ENCODE measurements around the gene DOHH. TPM values are rescaled to one million over a fixed set of nuclear protein-coding genes. Genes with fewer than 3 reads are reported as not detected.

DOHH gene
- total RNA-seq, 4 donors from 2014 or later, result 15.3 to 59.5 (median 42.8) TPM

DNA sequence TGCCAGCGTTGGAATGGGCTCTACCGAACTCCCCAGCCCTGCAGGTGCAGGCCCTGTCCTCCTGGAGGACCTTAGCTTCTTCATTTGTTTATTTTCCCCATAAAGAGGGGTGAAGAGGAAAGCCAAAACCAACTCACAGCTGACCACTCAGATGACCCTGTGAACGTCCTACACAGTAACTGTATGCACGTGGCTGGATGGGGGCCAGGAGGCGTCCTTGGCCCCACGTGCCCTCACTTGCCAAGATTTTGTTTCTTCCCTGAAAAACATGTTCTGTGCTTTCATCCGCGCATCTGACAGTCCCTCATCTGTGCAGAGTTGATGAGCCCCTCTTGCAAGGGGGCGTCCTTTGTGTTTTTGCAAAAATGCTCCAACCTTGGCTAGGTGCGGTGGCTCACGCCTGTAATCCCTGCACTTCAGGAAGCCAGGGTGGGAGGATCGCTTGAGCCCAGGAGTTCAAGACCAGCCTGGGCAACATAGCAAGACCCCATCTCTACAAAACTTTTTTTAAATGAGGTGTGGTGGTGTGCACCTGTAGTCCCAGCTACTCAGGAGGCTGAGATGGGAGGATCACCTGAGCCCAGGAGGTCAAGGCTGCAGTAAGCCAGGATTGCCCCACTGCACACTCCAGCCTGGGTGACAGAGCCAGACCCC, 33.2 kb upstream of the DOHH start:
- Histone ChIP-seq H3K27me3 (no peaks in the 10 kb centered on the region), H3K4me3 (no peak overlapping the region), H3K36me3 (peaks cover 0 to 52% of the 10 kb centered on the region in 2 donors), H3K4me1 (no peaks in the 10 kb centered on the region), H3K27ac (no peak overlapping the region), H3K9me3 (no peaks in the 10 kb centered on the region)
- TF ChIP-seq POLR2A (IDR thresholded peaks at IDR 0.05), result no peak
- TF ChIP-seq, protein P1, sequence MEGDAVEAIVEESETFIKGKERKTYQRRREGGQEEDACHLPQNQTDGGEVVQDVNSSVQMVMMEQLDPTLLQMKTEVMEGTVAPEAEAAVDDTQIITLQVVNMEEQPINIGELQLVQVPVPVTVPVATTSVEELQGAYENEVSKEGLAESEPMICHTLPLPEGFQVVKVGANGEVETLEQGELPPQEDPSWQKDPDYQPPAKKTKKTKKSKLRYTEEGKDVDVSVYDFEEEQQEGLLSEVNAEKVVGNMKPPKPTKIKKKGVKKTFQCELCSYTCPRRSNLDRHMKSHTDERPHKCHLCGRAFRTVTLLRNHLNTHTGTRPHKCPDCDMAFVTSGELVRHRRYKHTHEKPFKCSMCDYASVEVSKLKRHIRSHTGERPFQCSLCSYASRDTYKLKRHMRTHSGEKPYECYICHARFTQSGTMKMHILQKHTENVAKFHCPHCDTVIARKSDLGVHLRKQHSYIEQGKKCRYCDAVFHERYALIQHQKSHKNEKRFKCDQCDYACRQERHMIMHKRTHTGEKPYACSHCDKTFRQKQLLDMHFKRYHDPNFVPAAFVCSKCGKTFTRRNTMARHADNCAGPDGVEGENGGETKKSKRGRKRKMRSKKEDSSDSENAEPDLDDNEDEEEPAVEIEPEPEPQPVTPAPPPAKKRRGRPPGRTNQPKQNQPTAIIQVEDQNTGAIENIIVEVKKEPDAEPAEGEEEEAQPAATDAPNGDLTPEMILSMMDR (IDR thresholded peaks at IDR 0.05 in 4 of 5, conservative IDR thresholded peaks at IDR 0.05 in 1 of 5), result no peak
- intact Hi-C loops (cut with DNase I; ENCODE audit: low total_unique reads) (no loop called here), in situ Hi-C loops (cut with MboI; ENCODE audit: low sequenced_read_pairs in 4 of 4) (no loop called here)
- DNase-seq (no peak), ATAC-seq (no peak)

DNA sequence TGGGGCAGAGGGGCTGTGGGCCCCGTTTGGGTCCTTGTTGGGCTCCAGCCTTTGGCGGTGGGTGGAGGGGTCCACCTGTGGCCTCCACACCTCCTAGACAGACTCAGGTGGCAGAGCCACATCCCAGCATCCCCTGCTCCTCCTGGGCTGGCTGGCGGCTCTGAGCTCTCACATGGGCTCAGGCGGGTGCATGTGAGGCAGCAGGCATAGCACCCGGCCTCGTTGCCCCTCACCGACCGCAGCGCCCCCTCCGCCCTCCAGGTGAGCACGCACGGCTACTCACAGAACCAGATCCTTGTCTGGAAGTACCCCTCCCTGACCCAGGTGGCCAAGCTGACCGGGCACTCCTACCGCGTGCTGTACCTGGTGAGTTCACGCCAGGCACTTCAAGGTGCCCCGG, 32.6 kb upstream of the DOHH start:
- H3K9me3 ChIP-seq, result no peaks in the 10 kb centered on the region
- H3K27me3 ChIP-seq, result no peaks in the 10 kb centered on the region
- intact Hi-C loops (cut with DNase I; ENCODE audit: low total_unique reads) (no loop called here), in situ Hi-C loops (cut with MboI; ENCODE audit: low sequenced_read_pairs in 4 of 4) (no loop called here)
- no peak for TF ChIP-seq POLR2A (IDR thresholded peaks at IDR 0.05)
- TF ChIP-seq, protein P1 (IDR thresholded peaks at IDR 0.05 in 4 of 5, conservative IDR thresholded peaks at IDR 0.05 in 1 of 5), result no peak
- ATAC-seq (no peak), DNase-seq (no peak)
- H3K27ac ChIP-seq, result no peak overlapping the region
- H3K4me3 ChIP-seq, result no peak overlapping the region
- H3K4me1 ChIP-seq, result no peaks in the 10 kb centered on the region
- peaks cover 0 to 54% of the 10 kb centered on the region in 2 donors for H3K36me3 ChIP-seq

DNA sequence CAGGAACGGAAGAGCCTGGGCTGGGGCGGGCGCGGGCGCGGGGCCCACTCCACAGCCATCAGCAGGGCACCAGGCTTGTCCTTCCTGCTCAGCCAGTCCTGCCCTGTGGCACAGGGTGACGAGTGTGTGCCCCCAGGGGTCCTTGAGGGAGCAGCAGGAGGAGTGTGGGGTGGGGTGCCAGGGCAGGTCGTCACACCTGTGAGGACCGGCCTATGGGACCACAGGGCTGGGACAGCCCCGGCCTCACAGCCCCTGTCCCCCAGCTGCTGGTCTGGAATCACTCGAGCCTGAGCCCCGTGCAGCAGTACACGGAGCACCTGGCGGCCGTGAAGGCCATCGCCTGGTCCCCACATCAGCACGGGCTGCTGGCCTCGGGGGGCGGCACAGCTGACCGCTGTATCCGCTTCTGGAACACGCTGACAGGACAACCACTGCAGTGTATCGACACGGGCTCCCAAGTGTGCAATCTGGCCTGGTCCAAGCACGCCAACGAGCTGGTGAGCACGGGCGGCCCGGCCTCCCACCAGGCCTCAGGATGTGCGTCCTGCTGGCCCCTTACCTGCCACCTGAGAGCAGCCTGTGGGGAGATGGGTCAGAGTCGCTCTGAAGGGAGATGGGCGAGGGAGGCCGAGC, 31.8 kb upstream of the DOHH start:
- no peak for DNase-seq
- H3K27ac ChIP-seq, result no peak overlapping the region
- no peak for ATAC-seq
- intact Hi-C loops (cut with DNase I; ENCODE audit: low total_unique reads) (no loop called here), in situ Hi-C loops (cut with MboI; ENCODE audit: low sequenced_read_pairs in 4 of 4) (no loop called here)
- peaks cover 0 to 61% of the 10 kb centered on the region in 2 donors for H3K36me3 ChIP-seq
- no peaks in the 10 kb centered on the region for H3K9me3 ChIP-seq
- no peak for TF ChIP-seq POLR2A (IDR thresholded peaks at IDR 0.05)
- TF ChIP-seq, protein P1 (IDR thresholded peaks at IDR 0.05 in 4 of 5, conservative IDR thresholded peaks at IDR 0.05 in 1 of 5), result no peak
- H3K4me3 ChIP-seq, result no peak overlapping the region
- no peaks in the 10 kb centered on the region for H3K27me3 ChIP-seq
- no peaks in the 10 kb centered on the region for H3K4me1 ChIP-seq

DNA sequence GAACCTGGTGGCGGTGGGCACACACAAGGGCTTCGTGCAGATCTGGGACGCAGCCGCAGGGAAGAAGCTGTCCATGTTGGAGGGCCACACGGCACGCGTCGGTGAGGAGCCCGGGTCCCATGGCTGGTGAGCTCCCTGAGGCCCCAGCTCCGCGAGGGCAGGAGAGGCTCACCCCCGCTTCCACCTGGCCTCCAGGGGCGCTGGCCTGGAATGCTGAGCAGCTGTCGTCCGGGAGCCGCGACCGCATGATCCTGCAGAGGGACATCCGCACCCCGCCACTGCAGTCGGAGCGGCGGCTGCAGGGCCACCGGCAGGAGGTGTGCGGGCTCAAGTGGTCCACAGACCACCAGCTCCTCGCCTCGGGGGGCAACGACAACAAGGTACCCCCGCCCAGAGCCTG, 31.2 kb upstream of the DOHH start:
- ATAC-seq, result no peak
- peaks cover 0 to 67% of the 10 kb centered on the region in 2 donors for H3K36me3 ChIP-seq

More for the DNA sequence above, 31.2 kb upstream of the DOHH start:
- H3K27ac ChIP-seq, result no peak overlapping the region
- in situ Hi-C loops (cut with MboI; ENCODE audit: low sequenced_read_pairs in 4 of 4) (no loop called here), intact Hi-C loops (cut with DNase I; ENCODE audit: low total_unique reads) (no loop called here)
- H3K4me1 ChIP-seq, result no peaks in the 10 kb centered on the region
- H3K9me3 ChIP-seq, result no peaks in the 10 kb centered on the region
- no peak for DNase-seq
- no peaks in the 10 kb centered on the region for H3K27me3 ChIP-seq
- TF ChIP-seq POLR2A (IDR thresholded peaks at IDR 0.05), result no peak
- TF ChIP-seq, protein P1 (IDR thresholded peaks at IDR 0.05 in 4 of 5, conservative IDR thresholded peaks at IDR 0.05 in 1 of 5), result no peak
- no peak overlapping the region for H3K4me3 ChIP-seq

All from gastrocnemius medialis (tissue), 4 donors.